IMR-90 (cell line): ENCODE results near the gene ACSBG1. TPM values are rescaled to one million over a fixed set of nuclear protein-coding genes. Genes with fewer than 3 reads are reported as not detected.

Experiments used
- ATAC-seq: fragments of 200-7000 bp; cut with Tn5 transposase; 2 replicates; pipeline ENCODE4 v1.9.1; 2020; ENCODE audit warnings: low read depth, mild to moderate bottlenecking, moderate library complexity
- BruUV-seq: library from RNA; stranded (reverse); fragments of 400-500 nt; replicated peaks from 2 replicates; lab custom pipeline; 2021; lab: Mats Ljungman, UMichigan
- CTCF ChIA-PET: fragments of 300-600 bp; formaldehyde crosslinking; extraction: SDS; loops from one replicate; lab custom pipeline; 2021; ENCODE audit warnings: antibody characterized with exemption; lab: Yijun Ruan, JAX
- POLR2A ChIA-PET: fragments of 300-600 bp; sonication (Branson Sonifier 250); formaldehyde crosslinking; loops from one replicate; lab custom pipeline; 2022; ENCODE audit warnings: antibody characterized with exemption; ENCODE audit not compliant: unreplicated experiment; lab: Charles Lee
- DNase-seq: peaks from one replicate; pipeline ENCODE4 v3.0.0; 2013
- H2AFZ ChIP-seq: replicated peaks from 2 replicates; pipeline ENCODE3; 2013; ENCODE audit warnings: low read length, mild to moderate bottlenecking; ENCODE audit not compliant: poor library complexity
- H2AK5ac ChIP-seq: 2 replicates; pipeline ENCODE4 v1.6.1; 2013; ENCODE audit warnings: low read depth, low read length, inconsistent platforms
- H2AK9ac ChIP-seq: replicated peaks from 2 replicates; pipeline ENCODE3; 2013; ENCODE audit warnings: mild to moderate bottlenecking, low read depth, low read length, moderate library complexity; ENCODE audit not compliant: poor library complexity
- H2BK120ac ChIP-seq: 2 replicates; pipeline ENCODE4 v1.6.1; 2013; ENCODE audit warnings: low read depth, low read length, inconsistent platforms
- H2BK15ac ChIP-seq: 3 replicates; pipeline ENCODE4 v1.6.1; 2013; ENCODE audit warnings: low read depth, low read length, inconsistent platforms
- H2BK20ac ChIP-seq: 2 replicates; pipeline ENCODE4 v1.6.1; 2013; ENCODE audit warnings: low read depth, mild to moderate bottlenecking, inconsistent platforms, low read length, moderate library complexity
- H2BK5ac ChIP-seq: 2 replicates; pipeline ENCODE4 v1.6.1; 2013; ENCODE audit warnings: mild to moderate bottlenecking, low read depth, low read length, inconsistent platforms; ENCODE audit not compliant: poor library complexity, severe bottlenecking
- H3K14ac ChIP-seq: replicated peaks from 2 replicates; pipeline ENCODE4 v1.6.1; 2013; ENCODE audit warnings: low read depth, low read length, inconsistent platforms
- H3K18ac ChIP-seq: 2 replicates; pipeline ENCODE4 v1.6.1; 2013; ENCODE audit warnings: low read depth, low read length, control low read depth
- H3K23ac ChIP-seq: 2 replicates; pipeline ENCODE4 v1.6.1; 2013; ENCODE audit warnings: low read depth, low read length, inconsistent platforms
- H3K27ac ChIP-seq: 2 replicates; pipeline ENCODE4 v1.5.1; 2013; ENCODE audit warnings: mild to moderate bottlenecking, control low read depth, low read length; ENCODE audit not compliant: insufficient read depth
- H3K27me3 ChIP-seq: 2 replicates; pipeline ENCODE4 v1.6.1; 2013; ENCODE audit warnings: low read length; ENCODE audit not compliant: control insufficient read depth, insufficient read depth
- H3K36me3 ChIP-seq: 2 replicates; pipeline ENCODE4 v1.6.1; 2013; ENCODE audit warnings: low read length, mixed read lengths; ENCODE audit not compliant: control insufficient read depth, insufficient read depth
- H3K4ac ChIP-seq: 2 replicates; pipeline ENCODE4 v1.6.1; 2013; ENCODE audit warnings: low read depth, low read length, inconsistent platforms
- H3K4me1 ChIP-seq: 2 replicates; pipeline ENCODE4 v1.6.1; 2013; ENCODE audit warnings: low read length, mixed read lengths; ENCODE audit not compliant: control insufficient read depth, insufficient read depth
- H3K4me2 ChIP-seq: 2 replicates; pipeline ENCODE4 v1.6.1; 2013; ENCODE audit warnings: low read depth, mild to moderate bottlenecking, control low read depth, low read length, moderate library complexity
- H3K4me3 ChIP-seq: 2 replicates; pipeline ENCODE4 v1.5.1; 2013; ENCODE audit warnings: low read depth, mild to moderate bottlenecking, control low read depth, low read length, moderate library complexity; ENCODE audit not compliant: insufficient read depth
- H3K56ac ChIP-seq: 2 replicates; pipeline ENCODE4 v1.6.1; 2013; ENCODE audit warnings: low read length, inconsistent platforms; ENCODE audit not compliant: insufficient read depth; ENCODE audit errors: extremely low read depth
- H3K79me1 ChIP-seq, 2 experiments: 2 replicates each; pipeline ENCODE4 v1.6.1; 2013; ENCODE audit warnings: low read length in 2 of 2, inconsistent platforms in 1 of 2, low read depth in 1 of 2
- H3K9ac ChIP-seq: 2 replicates; pipeline ENCODE4 v1.6.1; 2013; ENCODE audit warnings: low read depth, low read length, control low read depth
- H3K9me1 ChIP-seq: 2 replicates; pipeline ENCODE4 v1.6.1; 2013; ENCODE audit warnings: low read length, inconsistent platforms; ENCODE audit not compliant: insufficient read depth
- H3K9me3 ChIP-seq: 2 replicates; pipeline ENCODE4 v1.6.1; 2013; ENCODE audit warnings: low read length; ENCODE audit not compliant: control insufficient read depth, insufficient read depth
- H4K20me1 ChIP-seq: 2 replicates; pipeline ENCODE4 v1.6.1; 2013; ENCODE audit warnings: low read length, inconsistent platforms; ENCODE audit not compliant: insufficient read depth
- H4K5ac ChIP-seq: 2 replicates; pipeline ENCODE4 v1.6.1; 2013; ENCODE audit warnings: mild to moderate bottlenecking, low read depth, low read length, control low read depth
- H4K8ac ChIP-seq, 2 experiments: 2 replicates each; pipeline ENCODE4 v1.6.1; 2013; ENCODE audit warnings: low read depth in 2 of 2, low read length in 2 of 2, control low read depth in 1 of 2, inconsistent platforms in 1 of 2
- H4K91ac ChIP-seq: 2 replicates; pipeline ENCODE4 v1.6.1; 2013; ENCODE audit warnings: low read depth, low read length, inconsistent platforms; ENCODE audit not compliant: insufficient read depth
- BHLHE40 ChIP-seq: fragments of 150-350 bp; IDR thresholded peaks from 2 replicates; pipeline ENCODE4 v1.6.1; 2016; ENCODE audit warnings: mild to moderate bottlenecking, low read depth, low read length
- CTCF ChIP-seq: conservative IDR thresholded peaks from 2 replicates; pipeline ENCODE4 v1.5.1; 2012; ENCODE audit warnings: mild to moderate bottlenecking, low read depth, low read length, improper control_type of control experiment
- ELK1 ChIP-seq: fragments of 150-350 bp; IDR thresholded peaks from 2 replicates; pipeline ENCODE4 v1.6.1; 2016; ENCODE audit warnings: low read depth, mild to moderate bottlenecking, low read length, moderate library complexity, borderline replicate concordance
- MAFK ChIP-seq: IDR thresholded peaks from 2 replicates; pipeline ENCODE4 v1.6.1; 2012; ENCODE audit warnings: low read depth, low read length, improper control_type of control experiment
- MAZ ChIP-seq: IDR thresholded peaks from 2 replicates; pipeline ENCODE4 v1.6.1; 2012; ENCODE audit warnings: low read depth, mild to moderate bottlenecking, low read length, improper control_type of control experiment, moderate library complexity, borderline replicate concordance
- NFE2L2 ChIP-seq: fragments of 150-350 bp; IDR thresholded peaks from 2 replicates; pipeline ENCODE4 v1.6.1; 2016; ENCODE audit warnings: low read depth, mild to moderate bottlenecking, low read length
- RAD21 ChIP-seq: IDR thresholded peaks from 2 replicates; pipeline ENCODE4 v1.6.1; 2012; ENCODE audit warnings: low read length, improper control_type of control experiment
- RCOR1 ChIP-seq: IDR thresholded peaks from 2 replicates; pipeline ENCODE4 v1.6.1; 2012; ENCODE audit warnings: mild to moderate bottlenecking, low read length, improper control_type of control experiment; ENCODE audit not compliant: insufficient replicate concordance
- SMC3 ChIP-seq: fragments of 150-350 bp; IDR thresholded peaks from 2 replicates; pipeline ENCODE4 v1.6.1; 2016; ENCODE audit warnings: low read depth, mild to moderate bottlenecking, antibody characterized with exemption, low read length, moderate library complexity
- USF2 ChIP-seq: fragments of 150-350 bp; IDR thresholded peaks from 2 replicates; pipeline ENCODE4 v1.6.1; 2017; ENCODE audit warnings: mild to moderate bottlenecking, antibody characterized with exemption, low read length, low read depth
- WGBS, 2 experiments: methylation state at CpG; one replicate each; pipeline versions ENCODE4 v1.1.5 to v1.1.7; 2013; ENCODE audit warnings: missing lambda C conversion rate in 2 of 2; ENCODE audit not compliant: insufficient read length in 1 of 2; ENCODE audit errors: extremely low coverage in 2 of 2; 5-methylcytosine and 5-hydroxymethylcytosine counted together
- dilution Hi-C: fragments of 300-500 bp; cut with HindIII; formaldehyde crosslinking; loops from one replicate; pipeline ENCODE4 v1.14.3; 2018; ENCODE audit warnings: low sequenced_read_pairs; ENCODE audit not compliant: unreplicated experiment
- in situ Hi-C: fragments of 300-500 bp; cut with MboI; formaldehyde crosslinking; loops from 3 replicates; pipeline ENCODE4 v1.14.3; 2019; ENCODE audit warnings: low sequenced_read_pairs, inconsistent platforms, mixed read lengths
- intact Hi-C: fragments of 100-400 bp; cut with micrococcal nuclease; formaldehyde crosslinking; loops from 2 replicates; pipeline ENCODE4 v1.10.0; 2022
- polyA plus RNA-seq, 3 experiments: library from polyadenylated mRNA; depleted of rRNA; stranded (reverse); fragments of >200 nt; gene quantifications; 2 replicates each; pipeline ENCODE4 v1.2.3, GENCODE V29; 2012; ENCODE audit warnings: low replicate concordance in 1 of 3
- total RNA-seq: library from RNA; depleted of rRNA; stranded (reverse); fragments of >200 nt; gene quantifications from 2 replicates; pipeline ENCODE4 v1.2.3, GENCODE V29; 2012

ACSBG1 gene
- total and polyA plus RNA-seq, 2 of the 4 experiments (the other 2 are of a cell fraction): 0.02 TPM; not detected in 1

- Histone ChIP-seq H4K20me1 (no peaks in the 10 kb centered on the region), H3K56ac (no peak overlapping the region), H3K18ac (no peak overlapping the region), H4K91ac (no peak overlapping the region), H3K4me3 (no peak overlapping the region), H3K9me1 (peaks cover 5% of the 10 kb centered on the region; the same call in 1 of the 2 replicates), H2AK5ac (no peak overlapping the region), H2AK9ac (no peak overlapping the region), H2BK15ac (no peak overlapping the region), H3K23ac (no peak overlapping the region), H3K27ac (no peak overlapping the region), H3K9me3 (no peaks in the 10 kb centered on the region), H3K9ac (no peak overlapping the region), H4K5ac (no peak overlapping the region), H3K4me1 (no peaks in the 10 kb centered on the region), H2AFZ (no peak overlapping the region), H4K8ac (no peak overlapping the region), H3K79me1 (no peaks in the 10 kb centered on the region), H3K4me2 (no peak overlapping the region), H3K4ac (no peak overlapping the region), H2BK5ac (no peak overlapping the region), H3K14ac (no peak overlapping the region), H2BK20ac (no peak overlapping the region), H2BK120ac (no peak overlapping the region), H3K36me3 (no peaks in the 10 kb centered on the region), H3K27me3 (no peaks in the 10 kb centered on the region; the same call in 1 of the 2 replicates)
- BruUV-seq: no TSS peak
- in situ Hi-C loops (no loop called here), dilution Hi-C loops (no loop called here), intact Hi-C loops (no loop called here)
- no peak for TF ChIP-seq MAZ
- no peak for TF ChIP-seq CTCF
- no peak for TF ChIP-seq RCOR1
- TF ChIP-seq USF2: no peak
- no peak for TF ChIP-seq MAFK
- no peak for TF ChIP-seq SMC3
- no peak for TF ChIP-seq NFE2L2
- TF ChIP-seq ELK1: no peak
- TF ChIP-seq RAD21: no peak
- TF ChIP-seq BHLHE40: no peak
- ChIA-PET CTCF (no interaction called here), POLR2A (no interaction called here)
- WGBS, 2 experiments: no CpG with 5 or more reads among the region's 3 CpGs
- DNase-seq: no peak
- no peak for ATAC-seq
These were observed 92.0 kb downstream of the ACSBG1 start for GRCh38 chr15:78142332-78142731.
